AG04450 (cell line): Measurements from ENCODE around the gene MYO1B. TPM values are rescaled to one million over a fixed set of nuclear protein-coding genes. Genes with fewer than 3 reads are reported as not detected.

ENCODE experiments used
- CTCF ChIA-PET: fragments of 300-600, 350-600 bp; formaldehyde crosslinking; extraction: SDS; loops from one replicate; lab custom pipeline; 2022; ENCODE audit warnings: antibody characterized with exemption, inconsistent platforms; lab: Charles Lee
- POLR2A ChIA-PET: fragments of 350-600 bp; formaldehyde crosslinking; extraction: SDS; loops from one replicate; lab custom pipeline; 2021; ENCODE audit warnings: antibody characterized with exemption, inconsistent platforms; lab: Yijun Ruan, JAX
- DNase-seq: peaks from one replicate; pipeline ENCODE4 v3.0.0-alpha.2; 2011; ENCODE audit warnings: low read depth, low spot score
- H3K27ac ChIP-seq: one replicate; pipeline ENCODE4 v1.5.1; 2012; ENCODE audit warnings: low read depth, low read length, control low read depth
- H3K27me3 ChIP-seq: one replicate; pipeline ENCODE4 v1.6.0; 2012; ENCODE audit warnings: low read length; ENCODE audit not compliant: control insufficient read depth, insufficient read depth
- H3K4me3 ChIP-seq: 2 replicates; pipeline ENCODE4 v1.5.1; 2011; ENCODE audit warnings: mild to moderate bottlenecking, low read depth, low read length, control low read depth
- H3K9me3 ChIP-seq: 2 replicates; pipeline ENCODE4 v1.5.1; 2012; ENCODE audit warnings: low read length; ENCODE audit not compliant: control insufficient read depth, insufficient read depth
- polyA plus RNA-seq: library from polyadenylated mRNA; depleted of rRNA; stranded (reverse); fragments of >200 nt; gene quantifications from 2 replicates; pipeline ENCODE4 v1.2.3, GENCODE V29; 2011
- TF ChIP-seq, protein P1 (sequence below): IDR thresholded peaks from 2 replicates; pipeline ENCODE4 v1.5.1; 2011; ENCODE audit warnings: low read depth, low read length, control low read depth, inconsistent platforms

MYO1B gene
- polyA plus RNA-seq, 1 experiment: 149 TPM

DNA sequence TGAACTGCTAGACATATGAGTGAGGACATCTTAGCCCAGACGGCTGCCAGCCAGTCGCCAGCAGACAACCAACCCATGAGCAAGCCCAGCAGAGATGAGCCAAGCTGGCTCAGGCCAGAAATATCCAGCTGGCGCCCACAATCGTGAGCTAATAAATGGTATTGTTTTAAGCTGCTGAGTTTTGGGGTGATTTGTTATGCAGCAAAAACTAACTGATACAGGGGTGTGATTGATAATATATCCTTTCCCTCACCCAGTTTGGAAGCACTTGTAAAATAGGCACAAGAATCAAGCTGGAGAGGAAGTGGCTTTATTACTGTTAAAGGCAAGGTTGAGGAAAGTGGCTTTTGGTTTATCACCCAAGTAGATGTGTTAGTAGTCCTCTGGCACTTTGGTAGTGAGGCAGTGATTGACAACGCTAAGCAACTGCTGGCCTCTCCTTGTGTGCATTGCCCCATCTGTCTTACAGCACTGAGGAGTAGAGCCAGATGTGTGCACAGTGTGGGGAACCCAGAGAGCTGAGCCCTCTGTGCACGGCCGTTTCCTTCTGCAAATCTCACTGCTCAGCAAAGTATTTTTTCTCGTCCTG lies 110.1 kb downstream of the MYO1B start:
- no peak for DNase-seq
- ChIA-PET CTCF (interaction anchor here (0.7 to 1.0 kb wide), 2 partner anchors 137 to 146 kb away, joined by 5 to 6 read pairs; no protein-coding TSS in a partner anchor), POLR2A (no interaction called here)
- TF ChIP-seq, protein P1, sequence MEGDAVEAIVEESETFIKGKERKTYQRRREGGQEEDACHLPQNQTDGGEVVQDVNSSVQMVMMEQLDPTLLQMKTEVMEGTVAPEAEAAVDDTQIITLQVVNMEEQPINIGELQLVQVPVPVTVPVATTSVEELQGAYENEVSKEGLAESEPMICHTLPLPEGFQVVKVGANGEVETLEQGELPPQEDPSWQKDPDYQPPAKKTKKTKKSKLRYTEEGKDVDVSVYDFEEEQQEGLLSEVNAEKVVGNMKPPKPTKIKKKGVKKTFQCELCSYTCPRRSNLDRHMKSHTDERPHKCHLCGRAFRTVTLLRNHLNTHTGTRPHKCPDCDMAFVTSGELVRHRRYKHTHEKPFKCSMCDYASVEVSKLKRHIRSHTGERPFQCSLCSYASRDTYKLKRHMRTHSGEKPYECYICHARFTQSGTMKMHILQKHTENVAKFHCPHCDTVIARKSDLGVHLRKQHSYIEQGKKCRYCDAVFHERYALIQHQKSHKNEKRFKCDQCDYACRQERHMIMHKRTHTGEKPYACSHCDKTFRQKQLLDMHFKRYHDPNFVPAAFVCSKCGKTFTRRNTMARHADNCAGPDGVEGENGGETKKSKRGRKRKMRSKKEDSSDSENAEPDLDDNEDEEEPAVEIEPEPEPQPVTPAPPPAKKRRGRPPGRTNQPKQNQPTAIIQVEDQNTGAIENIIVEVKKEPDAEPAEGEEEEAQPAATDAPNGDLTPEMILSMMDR: no peak
- Histone ChIP-seq H3K4me3 (no peak overlapping the region), H3K9me3 (no peaks in the 10 kb centered on the region; the same call in 1 of the 2 replicates), H3K27ac (no peak overlapping the region), H3K27me3 (no peaks in the 10 kb centered on the region)

- ChIA-PET POLR2A (no interaction called here), CTCF (no interaction called here)
- Histone ChIP-seq H3K27ac (no peak overlapping the region), H3K9me3 (no peaks in the 10 kb centered on the region; the same call in 1 of the 2 replicates), H3K27me3 (no peaks in the 10 kb centered on the region), H3K4me3 (no peak overlapping the region)
- TF ChIP-seq, protein P1: no peak
- DNase-seq: no peak
These were observed 112.5 kb downstream of the MYO1B start for GRCh38 chr2:191357678-191358077.

DNA sequence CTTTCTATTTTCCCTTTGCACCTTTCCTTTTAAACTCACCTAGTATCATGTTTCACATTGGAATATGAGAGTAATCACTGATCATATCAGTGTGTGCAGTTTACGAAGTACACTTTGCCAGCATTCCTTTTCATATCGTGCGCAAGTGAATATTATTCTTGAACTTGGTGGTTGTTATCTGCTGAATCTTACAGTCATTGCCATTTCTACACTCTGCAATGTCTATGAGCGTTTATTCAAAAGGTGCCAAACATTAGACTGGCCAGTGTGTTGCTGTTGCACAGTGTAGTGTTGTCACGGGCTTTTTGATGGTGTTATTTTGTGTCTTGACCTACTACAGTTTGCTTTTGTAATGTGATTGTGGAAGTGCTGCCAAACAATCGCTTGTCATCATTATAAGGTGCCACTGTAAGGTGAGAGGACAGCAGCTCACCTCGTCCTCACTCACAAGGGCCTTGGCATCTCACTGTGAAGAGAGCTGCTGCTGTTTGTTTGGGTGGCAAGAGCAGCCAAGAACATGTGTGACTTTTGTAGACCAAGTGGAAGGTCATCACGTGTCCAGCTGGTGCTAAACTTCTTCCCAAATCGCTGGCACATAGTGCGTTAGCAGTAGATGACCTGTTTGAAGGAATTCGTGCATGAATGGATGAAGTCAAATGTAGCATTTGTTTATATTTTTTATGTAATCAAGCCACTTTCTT lies 113.3 kb downstream of the MYO1B start:
- Histone ChIP-seq H3K4me3 (no peak overlapping the region), H3K27ac (no peak overlapping the region), H3K9me3 (no peaks in the 10 kb centered on the region; the same call in 1 of the 2 replicates), H3K27me3 (no peaks in the 10 kb centered on the region)
- DNase-seq: no peak
- CTCF ChIA-PET: no interaction called here
- TF ChIP-seq, protein P1: no peak
- POLR2A ChIA-PET: no interaction called here

- DNase-seq: no peak
- no peaks in the 10 kb centered on the region; the same call in 1 of the 2 replicates for H3K9me3 ChIP-seq
- no peak overlapping the region for H3K4me3 ChIP-seq
- POLR2A ChIA-PET: no interaction called here
- no peaks in the 10 kb centered on the region for H3K27me3 ChIP-seq
- CTCF ChIA-PET: no interaction called here
- TF ChIP-seq, protein P1: no peak
- no peak overlapping the region for H3K27ac ChIP-seq
These were observed 113.9 kb downstream of the MYO1B start for GRCh38 chr2:191359133-191359532.

GRCh38 chr2:191360918-191361317 lies 115.7 kb downstream of the MYO1B start:
- no peak overlapping the region for H3K27ac ChIP-seq
- DNase-seq: no peak
- ChIA-PET CTCF (interaction anchor here (1.0 to 1.9 kb wide), 2 partner anchors 8 to 142 kb away, joined by 5 to 6 read pairs; no protein-coding TSS in a partner anchor), POLR2A (no interaction called here)
- H3K4me3 ChIP-seq: no peak overlapping the region
- no peaks in the 10 kb centered on the region for H3K27me3 ChIP-seq
- TF ChIP-seq, protein P1: no peak
- H3K9me3 ChIP-seq: no peaks in the 10 kb centered on the region; the same call in 1 of the 2 replicates
